SU-DHL-6 (cell line): ENCODE results near the gene CD151.
A peak's percentile ranks its signal among the peaks of the same experiment; 100 is the strongest.

Experiments
- H2AFZ ChIP-seq: fragments of 200-600 bp; sonication (generic); 2 replicates; pipeline ENCODE4 v1.6.1; 2014; ENCODE audit warnings: low read depth, mild to moderate bottlenecking, moderate library complexity, mixed read lengths, antibody characterized with exemption, low read length; ENCODE audit not compliant: severe bottlenecking
- H3F3A ChIP-seq: fragments of 200-600 bp; shearing (Covaris generic); 2 replicates; pipeline ENCODE4 v1.6.0; 2016; ENCODE audit warnings: antibody characterized with exemption, mild to moderate bottlenecking; ENCODE audit not compliant: insufficient read depth
- H3K27ac ChIP-seq: fragments of 200-600 bp; sonication (generic); 2 replicates; pipeline ENCODE4 v1.5.1; 2016; ENCODE audit warnings: low read depth, mild to moderate bottlenecking, low read length, moderate library complexity, mixed read lengths
- H3K27me3 ChIP-seq: fragments of 200-600 bp; sonication (generic), shearing (Covaris generic); 2 replicates; pipeline ENCODE4 v1.6.0; 2014; ENCODE audit warnings: mild to moderate bottlenecking, low read length
- H3K36me3 ChIP-seq: fragments of 200-600 bp; sonication (generic); 2 replicates; pipeline ENCODE4 v1.6.1; 2014; ENCODE audit warnings: mild to moderate bottlenecking, low read length, mixed read lengths
- H3K4me2 ChIP-seq: fragments of 300-600, 200-600 bp; shearing (Covaris generic), sonication (generic); 2 replicates; pipeline ENCODE4 v1.6.0; 2014; ENCODE audit warnings: low read length, low read depth, mild to moderate bottlenecking; ENCODE audit not compliant: poor library complexity, severe bottlenecking
- H3K4me3 ChIP-seq: fragments of 200-600 bp; sonication (generic); 2 replicates; pipeline ENCODE4 v1.5.1; 2014; ENCODE audit warnings: antibody characterized with exemption, low read length, mild to moderate bottlenecking, mixed read lengths; ENCODE audit not compliant: insufficient read depth, poor library complexity, severe bottlenecking
- H3K79me2 ChIP-seq: fragments of 200-600 bp; sonication (generic); 2 replicates; pipeline ENCODE4 v1.6.1; 2014; ENCODE audit warnings: mild to moderate bottlenecking, low read length, moderate library complexity; ENCODE audit not compliant: insufficient read depth
- H3K9ac ChIP-seq: fragments of 200-600 bp; sonication (generic); 2 replicates; pipeline ENCODE4 v1.7.0; 2014; ENCODE audit warnings: mild to moderate bottlenecking, low read length
- H3K9me2 ChIP-seq: fragments of 200-600 bp; sonication (generic); replicated peaks from 2 replicates; pipeline ENCODE4 v1.6.1; 2014; ENCODE audit warnings: low read length; ENCODE audit not compliant: insufficient read depth
- H3K9me3 ChIP-seq: fragments of 200-600 bp; sonication (generic); 2 replicates; pipeline ENCODE4 v1.6.1; 2014; ENCODE audit warnings: low read length, mixed read lengths; ENCODE audit not compliant: insufficient read depth
- H4K20me1 ChIP-seq: fragments of 200-600 bp; sonication (generic); 2 replicates; pipeline ENCODE4 v1.6.1; 2014; ENCODE audit warnings: low read depth, mild to moderate bottlenecking, antibody characterized with exemption, low read length, moderate library complexity, mixed read lengths
- EZH2phosphoT487 ChIP-seq: fragments of 200-600 bp; sonication (generic), shearing (Covaris generic); conservative IDR thresholded peaks from 2 replicates; pipeline ENCODE4 v1.6.1; 2018; ENCODE audit warnings: mild to moderate bottlenecking, antibody characterized with exemption, low read length, moderate library complexity, mixed read lengths
- TF ChIP-seq, protein P1 (sequence below): fragments of 200-600 bp; sonication (generic); IDR thresholded peaks from one replicate; pipeline ENCODE4 v1.5.1; 2017; ENCODE audit warnings: antibody characterized with exemption, mild to moderate bottlenecking, low read length, moderate library complexity; ENCODE audit not compliant: insufficient read depth, poor library complexity, severe bottlenecking

Gene CD151

DNA sequence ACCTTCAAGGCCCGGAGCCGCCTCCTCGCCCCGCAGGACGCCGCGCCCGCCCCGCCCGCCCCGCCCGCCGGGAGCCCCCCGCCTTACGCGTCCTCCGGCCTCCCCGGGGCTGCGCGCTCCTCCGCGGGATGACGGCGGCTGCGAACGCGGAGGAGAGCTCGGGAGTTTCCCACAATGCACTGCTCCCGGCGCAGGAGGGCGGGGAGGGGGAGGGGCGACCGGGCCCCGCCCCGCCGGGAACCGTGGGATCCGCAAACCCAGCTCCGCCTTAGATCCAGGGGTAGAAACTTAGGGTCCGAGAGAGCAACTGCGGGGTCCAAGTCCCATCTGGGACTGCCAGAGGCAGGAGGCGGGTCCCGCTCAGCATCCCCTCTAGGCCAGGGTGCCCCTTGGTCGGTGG lies 42.8 kb upstream of the CD151 start, which contains the start of gene CEND1:
TSS of gene CEND1 (minus strand) at position 148 of the 400 bp plus-strand sequence. CDS start 1,514 bp downstream, outside the sequence.
- peak within 1 kb of the TSS; percentile 47 for H3K9ac ChIP-seq
- H4K20me1 ChIP-seq = no peaks in the 10 kb centered on the region
- H3K36me3 ChIP-seq = no peaks in the 10 kb centered on the region

DNA sequence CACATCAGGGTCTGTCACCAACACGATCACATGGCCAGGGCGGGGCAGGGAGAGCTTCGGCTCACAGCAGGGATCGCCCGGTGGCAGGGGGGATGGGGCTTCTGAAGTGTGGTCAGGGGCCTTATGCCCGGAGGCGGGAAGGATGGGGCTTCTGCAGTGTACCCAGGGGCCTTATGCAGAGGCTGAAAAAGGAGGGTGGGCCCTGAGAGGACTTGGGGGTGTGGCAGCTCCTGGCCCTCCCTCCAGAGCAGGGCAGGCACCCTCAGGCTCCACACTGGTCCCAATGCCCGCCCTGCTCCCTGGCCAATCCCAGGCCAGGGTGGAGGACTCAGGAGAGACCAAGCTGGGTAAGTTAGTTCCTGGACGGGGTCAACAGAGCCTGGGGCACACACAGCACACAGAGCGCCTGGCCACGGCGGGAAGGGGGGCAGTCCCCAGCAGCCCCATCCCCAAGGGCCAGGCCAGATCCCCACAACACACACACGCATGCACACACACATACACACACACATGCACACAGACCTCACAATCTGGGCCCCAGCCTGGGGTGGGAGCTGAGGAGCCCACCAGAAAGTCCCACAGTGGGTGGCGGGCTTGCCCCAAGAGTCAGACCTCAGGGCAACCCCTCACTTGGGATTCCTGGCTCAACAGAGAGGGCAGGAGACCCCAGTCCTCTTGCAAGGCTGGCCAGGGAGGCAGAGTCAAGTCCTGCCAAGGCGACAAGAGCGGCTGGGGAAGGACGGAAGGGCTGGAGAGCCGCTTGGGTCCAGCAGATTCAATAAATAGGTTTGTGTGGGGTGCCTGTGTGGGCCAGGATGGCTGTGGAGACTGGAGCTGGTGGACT lies 41.8 kb upstream of the CD151 start:
- H3K9ac ChIP-seq = no peak overlapping the region
- no peak overlapping the region for H3K27ac ChIP-seq
- no peak overlapping the region for H3K4me3 ChIP-seq
- H3K9me3 ChIP-seq = no peaks in the 10 kb centered on the region
- no peak overlapping the region for H2AFZ ChIP-seq
- H3K4me2 ChIP-seq = no peak overlapping the region
- H3K36me3 ChIP-seq = no peaks in the 10 kb centered on the region
- H3K27me3 ChIP-seq = no peaks in the 10 kb centered on the region
- H3K79me2 ChIP-seq = peaks cover 7% of the 10 kb centered on the region; the same call in 1 of the 2 replicates
- H3K9me2 ChIP-seq = no peaks in the 10 kb centered on the region
- peaks cover 4% of the 10 kb centered on the region; the same call in 1 of the 2 replicates for H3F3A ChIP-seq
- H4K20me1 ChIP-seq = no peaks in the 10 kb centered on the region
- TF ChIP-seq, protein P1, sequence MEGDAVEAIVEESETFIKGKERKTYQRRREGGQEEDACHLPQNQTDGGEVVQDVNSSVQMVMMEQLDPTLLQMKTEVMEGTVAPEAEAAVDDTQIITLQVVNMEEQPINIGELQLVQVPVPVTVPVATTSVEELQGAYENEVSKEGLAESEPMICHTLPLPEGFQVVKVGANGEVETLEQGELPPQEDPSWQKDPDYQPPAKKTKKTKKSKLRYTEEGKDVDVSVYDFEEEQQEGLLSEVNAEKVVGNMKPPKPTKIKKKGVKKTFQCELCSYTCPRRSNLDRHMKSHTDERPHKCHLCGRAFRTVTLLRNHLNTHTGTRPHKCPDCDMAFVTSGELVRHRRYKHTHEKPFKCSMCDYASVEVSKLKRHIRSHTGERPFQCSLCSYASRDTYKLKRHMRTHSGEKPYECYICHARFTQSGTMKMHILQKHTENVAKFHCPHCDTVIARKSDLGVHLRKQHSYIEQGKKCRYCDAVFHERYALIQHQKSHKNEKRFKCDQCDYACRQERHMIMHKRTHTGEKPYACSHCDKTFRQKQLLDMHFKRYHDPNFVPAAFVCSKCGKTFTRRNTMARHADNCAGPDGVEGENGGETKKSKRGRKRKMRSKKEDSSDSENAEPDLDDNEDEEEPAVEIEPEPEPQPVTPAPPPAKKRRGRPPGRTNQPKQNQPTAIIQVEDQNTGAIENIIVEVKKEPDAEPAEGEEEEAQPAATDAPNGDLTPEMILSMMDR = no peak
- no peak for TF ChIP-seq EZH2phosphoT487

More for the DNA sequence above, 42.8 kb upstream of the CD151 start, which contains the start of gene CEND1:
- Histone ChIP-seq H3F3A (peaks cover 4% of the 10 kb centered on the region; the same call in 1 of the 2 replicates), H2AFZ (no peak within 1 kb of the TSS), H3K27me3 (no peaks in the 10 kb centered on the region), H3K9me2 (no peaks in the 10 kb centered on the region), H3K4me3 (peak within 1 kb of the TSS; percentile 49), H3K9me3 (no peaks in the 10 kb centered on the region), H3K4me2 (peak within 1 kb of the TSS; percentile 54), H3K79me2 (no peaks in the 10 kb centered on the region), H3K27ac (no peak within 1 kb of the TSS)
- TF ChIP-seq EZH2phosphoT487 = no peak
- TF ChIP-seq, protein P1 = no peak

DNA sequence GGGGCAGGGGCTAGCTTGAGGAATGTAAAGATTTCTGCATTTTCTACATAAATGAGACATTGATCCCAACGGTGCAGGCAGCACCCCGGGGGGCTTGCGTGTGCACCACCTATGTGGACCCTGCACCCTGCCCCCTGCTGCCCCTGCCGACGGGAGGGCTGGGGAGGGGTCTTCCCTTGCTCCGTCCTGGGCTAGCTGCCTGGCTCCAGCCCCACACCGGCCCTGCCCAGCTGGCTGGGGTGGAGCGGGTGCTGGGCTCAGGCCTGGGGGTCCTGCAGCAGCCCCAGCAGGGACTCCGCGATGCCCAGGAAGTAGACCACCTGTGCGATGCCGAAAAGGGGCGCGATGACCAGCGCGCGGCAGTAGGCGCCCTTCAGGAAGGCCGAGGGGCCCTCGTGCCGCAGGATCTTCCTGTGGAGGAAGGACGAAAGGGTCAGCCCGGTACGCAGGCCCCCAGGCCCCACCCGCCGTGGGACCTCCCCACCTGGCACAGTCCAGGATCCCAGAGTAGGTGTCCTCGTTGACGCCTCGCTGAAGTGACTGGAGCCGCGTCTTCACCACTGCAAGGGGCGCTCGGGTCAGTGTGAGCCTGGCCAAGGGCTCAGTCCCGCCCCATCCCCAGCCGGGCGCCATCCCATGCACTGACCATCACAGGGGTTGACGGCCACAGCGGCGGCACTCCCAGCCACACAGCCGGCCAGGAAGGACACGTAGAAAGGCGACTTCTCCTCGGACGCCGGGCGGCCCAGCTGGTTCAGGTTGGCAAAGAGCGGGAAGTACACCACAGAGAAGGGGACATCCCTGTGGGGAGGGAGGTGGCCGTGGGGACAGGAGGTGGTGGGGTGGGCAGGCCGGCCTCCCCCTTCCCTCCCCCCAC lies 40.9 kb upstream of the CD151 start:
- TF ChIP-seq, protein P1 = no peak
- TF ChIP-seq EZH2phosphoT487 = no peak
- Histone ChIP-seq H3K27me3 (no peaks in the 10 kb centered on the region), H3K4me3 (no peak overlapping the region), H3K4me2 (no peak overlapping the region), H2AFZ (no peak overlapping the region), H4K20me1 (peaks cover 2% of the 10 kb centered on the region; the same call in 1 of the 2 replicates), H3K27ac (no peak overlapping the region), H3K9ac (no peak overlapping the region), H3F3A (peaks cover 6% of the 10 kb centered on the region; the same call in 1 of the 2 replicates), H3K9me3 (no peaks in the 10 kb centered on the region), H3K79me2 (peaks cover 14% of the 10 kb centered on the region; the same call in 1 of the 2 replicates), H3K9me2 (no peaks in the 10 kb centered on the region), H3K36me3 (no peaks in the 10 kb centered on the region)
